Osteoblast (primary cell): ENCODE measurements around the gene SMC1A. TPM values are rescaled to one million over a fixed set of nuclear protein-coding genes. Genes with fewer than 3 reads are reported as not detected.

ENCODE experiments used
- DNase-seq: peaks from one replicate; pipeline ENCODE4 v3.0.0; 2011; ENCODE audit warnings: low spot score, mixed read lengths; ENCODE audit not compliant: insufficient read length; ENCODE audit errors: missing footprints
- H2AFZ ChIP-seq: 2 replicates; pipeline ENCODE4 v1.6.0; 2011; ENCODE audit warnings: mild to moderate bottlenecking, low read length
- H3K27ac ChIP-seq: 2 replicates; pipeline ENCODE4 v1.5.1; 2011; ENCODE audit warnings: mild to moderate bottlenecking, low read depth, low read length, moderate library complexity
- H3K27me3 ChIP-seq: 2 replicates; pipeline ENCODE4 v1.6.0; 2012; ENCODE audit warnings: mild to moderate bottlenecking, control low read depth, inconsistent platforms, low read length, moderate library complexity; ENCODE audit not compliant: insufficient read depth
- H3K36me3 ChIP-seq: 2 replicates; pipeline ENCODE4 v1.5.1; 2011; ENCODE audit warnings: mild to moderate bottlenecking, low read length, control low read depth, moderate library complexity; ENCODE audit not compliant: insufficient read depth
- H3K4me1 ChIP-seq: 2 replicates; pipeline ENCODE4 v1.5.1; 2011; ENCODE audit warnings: mild to moderate bottlenecking, low read length, control low read depth, moderate library complexity; ENCODE audit not compliant: insufficient read depth
- H3K4me2 ChIP-seq: 2 replicates; pipeline ENCODE4 v1.6.0; 2011; ENCODE audit warnings: mild to moderate bottlenecking, low read length; ENCODE audit not compliant: insufficient read depth
- H3K4me3 ChIP-seq: fragments of 200-600 bp; sonication (generic); 3 replicates; pipeline ENCODE4 v1.5.1; 2012; ENCODE audit warnings: mild to moderate bottlenecking, low read length, inconsistent platforms; ENCODE audit not compliant: insufficient read depth
- H3K79me2 ChIP-seq: 2 replicates; pipeline ENCODE4 v1.6.0; 2012; ENCODE audit warnings: mild to moderate bottlenecking, low read length, control low read depth, inconsistent platforms; ENCODE audit not compliant: insufficient read depth
- H3K9me3 ChIP-seq: 2 replicates; pipeline ENCODE4 v1.5.1; 2011; ENCODE audit warnings: low read depth, low read length, control low read depth
- H4K20me1 ChIP-seq: 2 replicates; pipeline ENCODE4 v1.6.0; 2012; ENCODE audit warnings: mild to moderate bottlenecking, low read length, control low read depth; ENCODE audit not compliant: insufficient read depth
- CTCF ChIP-seq: IDR thresholded peaks from 2 replicates; pipeline ENCODE4 v1.5.1; 2011; ENCODE audit warnings: mild to moderate bottlenecking, low read depth, low read length, moderate library complexity; ENCODE audit errors: extremely low read depth
- total RNA-seq: library from RNA; depleted of rRNA; stranded (reverse); fragments of >200 nt; gene quantifications from 2 replicates; pipeline ENCODE4 v1.2.3, GENCODE V29; 2012

Gene SMC1A
- total RNA-seq, 1 donor: 14.8 TPM

- DNase-seq: peak; percentile 35
Observed at GRCh38 chrX:53362449-53362848, 60.0 kb downstream of the SMC1A start.

GRCh38 chrX:53357799-53358530 is 64.5 kb downstream of the SMC1A start:
- Histone ChIP-seq H3K27me3 (no peaks in the 10 kb centered on the region), H3K4me3 (no peak overlapping the region), H3K27ac (no peak overlapping the region), H2AFZ (no peak overlapping the region), H3K9me3 (no peaks in the 10 kb centered on the region), H3K4me1 (no peaks in the 10 kb centered on the region), H3K36me3 (no peaks in the 10 kb centered on the region), H3K79me2 (no peaks in the 10 kb centered on the region), H4K20me1 (no peaks in the 10 kb centered on the region), H3K4me2 (no peak overlapping the region)
- no peak for TF ChIP-seq CTCF
- peak; percentile 18 for DNase-seq

More at GRCh38 chrX:53362449-53362848, 60.0 kb downstream of the SMC1A start:
- H3K4me2 ChIP-seq: no peak overlapping the region
- H3K27ac ChIP-seq: no peak overlapping the region
- no peaks in the 10 kb centered on the region for H3K9me3 ChIP-seq
- TF ChIP-seq CTCF: no peak
- no peaks in the 10 kb centered on the region for H3K4me1 ChIP-seq
- H2AFZ ChIP-seq: no peak overlapping the region
- H3K4me3 ChIP-seq: no peak overlapping the region
- no peaks in the 10 kb centered on the region for H3K36me3 ChIP-seq
- no peaks in the 10 kb centered on the region for H3K27me3 ChIP-seq
- H4K20me1 ChIP-seq: no peaks in the 10 kb centered on the region
- H3K79me2 ChIP-seq: no peaks in the 10 kb centered on the region

- no peaks in the 10 kb centered on the region for H3K79me2 ChIP-seq
- H3K4me3 ChIP-seq: no peak overlapping the region
- no peaks in the 10 kb centered on the region for H3K4me1 ChIP-seq
- no peak overlapping the region for H2AFZ ChIP-seq
- H3K4me2 ChIP-seq: no peak overlapping the region
- H3K9me3 ChIP-seq: no peaks in the 10 kb centered on the region
- no peak overlapping the region for H3K27ac ChIP-seq
- H3K36me3 ChIP-seq: no peaks in the 10 kb centered on the region
- DNase-seq: peak; percentile 9
- TF ChIP-seq CTCF: no peak
- H3K27me3 ChIP-seq: no peaks in the 10 kb centered on the region
- no peaks in the 10 kb centered on the region for H4K20me1 ChIP-seq
Observed at GRCh38 chrX:53356186-53356585, 66.3 kb downstream of the SMC1A start.

GRCh38 chrX:53354669-53355068 is 67.8 kb downstream of the SMC1A start:
- no peaks in the 10 kb centered on the region for H3K36me3 ChIP-seq
- H4K20me1 ChIP-seq: no peaks in the 10 kb centered on the region
- no peaks in the 10 kb centered on the region for H3K79me2 ChIP-seq
- peak; percentile 14 for TF ChIP-seq CTCF
- H3K4me1 ChIP-seq: no peaks in the 10 kb centered on the region
- no peak overlapping the region for H3K27ac ChIP-seq
- no peak overlapping the region for H2AFZ ChIP-seq
- H3K27me3 ChIP-seq: no peaks in the 10 kb centered on the region
- no peaks in the 10 kb centered on the region for H3K9me3 ChIP-seq
- no peak overlapping the region for H3K4me3 ChIP-seq
- peak; percentile 80 for DNase-seq
- H3K4me2 ChIP-seq: no peak overlapping the region
